Measurements from ENCODE around the gene RDM1.

DNA sequence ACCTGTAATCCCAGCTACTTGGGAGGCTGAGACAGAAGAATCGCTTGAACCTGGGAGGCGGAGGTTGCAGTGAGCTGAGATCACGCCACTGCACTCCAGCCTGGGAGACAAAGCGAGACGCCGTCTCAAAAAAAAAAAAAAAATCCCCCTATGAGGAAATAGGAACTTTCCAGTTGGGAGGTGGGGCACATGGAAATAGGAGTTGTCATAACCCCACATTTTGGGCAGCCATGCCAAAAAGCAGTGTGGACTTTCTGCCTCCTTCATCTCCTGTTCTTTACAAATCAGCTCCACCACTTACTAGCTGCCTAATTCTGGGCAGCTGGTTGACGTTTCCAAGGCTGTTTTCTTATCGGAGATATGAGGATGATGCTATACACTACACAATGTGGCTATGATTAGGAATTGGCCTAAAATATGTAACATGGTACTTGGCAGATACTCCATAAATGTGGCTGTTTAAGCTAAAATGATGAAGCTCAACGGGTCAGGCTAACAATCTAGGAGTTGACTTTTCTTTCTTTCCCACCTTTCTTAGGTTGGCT lies 28.9 kb downstream of the RDM1 start:
- TF ChIP-seq, protein P1, sequence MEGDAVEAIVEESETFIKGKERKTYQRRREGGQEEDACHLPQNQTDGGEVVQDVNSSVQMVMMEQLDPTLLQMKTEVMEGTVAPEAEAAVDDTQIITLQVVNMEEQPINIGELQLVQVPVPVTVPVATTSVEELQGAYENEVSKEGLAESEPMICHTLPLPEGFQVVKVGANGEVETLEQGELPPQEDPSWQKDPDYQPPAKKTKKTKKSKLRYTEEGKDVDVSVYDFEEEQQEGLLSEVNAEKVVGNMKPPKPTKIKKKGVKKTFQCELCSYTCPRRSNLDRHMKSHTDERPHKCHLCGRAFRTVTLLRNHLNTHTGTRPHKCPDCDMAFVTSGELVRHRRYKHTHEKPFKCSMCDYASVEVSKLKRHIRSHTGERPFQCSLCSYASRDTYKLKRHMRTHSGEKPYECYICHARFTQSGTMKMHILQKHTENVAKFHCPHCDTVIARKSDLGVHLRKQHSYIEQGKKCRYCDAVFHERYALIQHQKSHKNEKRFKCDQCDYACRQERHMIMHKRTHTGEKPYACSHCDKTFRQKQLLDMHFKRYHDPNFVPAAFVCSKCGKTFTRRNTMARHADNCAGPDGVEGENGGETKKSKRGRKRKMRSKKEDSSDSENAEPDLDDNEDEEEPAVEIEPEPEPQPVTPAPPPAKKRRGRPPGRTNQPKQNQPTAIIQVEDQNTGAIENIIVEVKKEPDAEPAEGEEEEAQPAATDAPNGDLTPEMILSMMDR (IDR thresholded peaks at IDR 0.05), result no peak
- TF ChIP-seq POLR2A (IDR thresholded peaks at IDR 0.05), result no peak
